Colonic mucosa (tissue), 4 donors: Measurements from ENCODE around the gene RASL11A. TPM values are rescaled to one million over a fixed set of nuclear protein-coding genes. Genes with fewer than 3 reads are reported as not detected.

Experiments
- DNase-seq: peaks from one replicate; pipeline ENCODE4 v3.0.0-alpha.2; 2020
- H3K27ac ChIP-seq: fragments of 200-600 bp; one replicate; pipeline ENCODE4 v1.8.0; 2021
- H3K27me3 ChIP-seq: fragments of 200-600 bp; one replicate; pipeline ENCODE4 v1.8.0; 2021
- H3K36me3 ChIP-seq: fragments of 200-600 bp; one replicate; pipeline ENCODE4 v1.8.0; 2021
- H3K4me1 ChIP-seq: fragments of 200-600 bp; one replicate; pipeline ENCODE4 v1.8.0; 2021; ENCODE audit warnings: mild to moderate bottlenecking
- H3K4me3 ChIP-seq: fragments of 200-600 bp; one replicate; pipeline ENCODE4 v1.8.0; 2021
- H3K9ac ChIP-seq, 2 donors: one replicate each; pipeline ENCODE4 v1.7.0; 2013; ENCODE audit warnings: control low read depth in 2 of 2, low read depth in 2 of 2, low read length in 2 of 2
- H3K9me3 ChIP-seq: fragments of 200-600 bp; one replicate; pipeline ENCODE4 v1.8.0; 2021
- CTCF ChIP-seq: fragments of 200-600 bp; IDR thresholded peaks from one replicate; pipeline ENCODE4 v1.8.0; 2022; ENCODE audit warnings: antibody characterized with exemption, mild to moderate bottlenecking
- intact Hi-C: fragments of 100-400 bp; cut with DNase I; formaldehyde crosslinking; loops from one replicate; pipeline ENCODE4 v1.14.1; 2022
- total RNA-seq, 2 donors: library from RNA; stranded (reverse); fragmentation: NEBNext Ultra II Directional in 1 of 2; extraction: Animal tissue kit (Norgen Biotek cat#: 25700) in 1 of 2; gene quantifications; one replicate each; pipeline ENCODE4 v1.2.1, GENCODE V29; 2021
- donor health status: healthy.
- donor health status: DM: no; HTN: no; CAD: no.
- donor health status: DM: no; HTN: no; CAD: no.

The RASL11A gene
- total RNA-seq, 2 donors from 2014 or later, result 44.8 to 124 TPM

- intact Hi-C loops, result no loop called here
- Histone ChIP-seq H3K27ac (no peak overlapping the region), H3K36me3 (no peaks in the 10 kb centered on the region), H3K9me3 (no peaks in the 10 kb centered on the region), H3K4me3 (no peak overlapping the region), H3K4me1 (no peaks in the 10 kb centered on the region), H3K27me3 (no peaks in the 10 kb centered on the region), H3K9ac (no peak overlapping the region)
- TF ChIP-seq CTCF, result no peak
- DNase-seq, result no peak
These were observed 9.2 kb upstream of the RASL11A start for GRCh38 chr13:27261396-27261795.

DNA sequence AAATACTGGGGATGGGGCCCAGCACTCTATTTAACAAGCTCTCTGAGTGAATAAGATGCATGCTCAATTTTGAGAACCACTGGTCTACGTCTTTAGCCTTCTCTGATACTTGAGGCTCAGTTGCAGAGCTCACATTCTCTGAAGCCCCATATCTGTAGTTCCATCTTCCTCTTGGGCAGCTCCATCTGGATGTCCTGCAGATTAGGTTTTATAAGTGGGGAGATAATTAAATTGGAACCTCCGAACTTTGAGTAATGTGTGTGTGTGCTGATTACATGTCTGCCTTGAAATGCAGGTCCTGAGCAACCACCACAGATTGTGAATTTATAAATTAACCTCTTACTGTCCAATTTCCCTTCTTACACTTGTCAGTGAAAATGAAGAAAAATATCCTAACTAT lies 7.2 kb upstream of the RASL11A start:
- no peak for TF ChIP-seq CTCF
- no peak overlapping the region for H3K9ac ChIP-seq
- no peaks in the 10 kb centered on the region for H3K4me1 ChIP-seq
- no peaks in the 10 kb centered on the region for H3K27me3 ChIP-seq
- no peaks in the 10 kb centered on the region for H3K36me3 ChIP-seq
- no peak overlapping the region for H3K27ac ChIP-seq
- no peaks in the 10 kb centered on the region for H3K9me3 ChIP-seq
- no peak for DNase-seq
- H3K4me3 ChIP-seq, result no peak overlapping the region
- intact Hi-C loops, result no loop called here

DNA sequence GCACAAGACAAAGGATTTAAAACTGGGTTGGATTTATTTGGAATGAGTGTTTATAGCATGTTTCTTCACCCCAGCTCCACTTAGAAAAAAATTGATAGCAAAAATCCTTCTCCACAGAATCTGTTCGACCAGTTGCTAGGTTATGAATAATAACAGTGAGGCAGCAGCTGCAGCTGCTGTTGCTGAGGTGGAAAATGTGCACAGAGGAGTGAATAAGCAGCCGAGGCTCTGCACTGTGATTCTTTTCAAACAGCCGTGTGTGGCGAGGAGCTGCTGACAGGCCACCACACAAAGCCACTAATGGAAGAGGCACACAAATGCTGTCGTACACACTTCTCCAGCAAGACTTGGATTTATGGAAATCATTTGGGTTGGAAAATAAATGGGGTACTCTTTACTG lies 6.4 kb upstream of the RASL11A start:
- DNase-seq, result no peak
- Histone ChIP-seq H3K27me3 (no peaks in the 10 kb centered on the region), H3K4me1 (no peaks in the 10 kb centered on the region), H3K27ac (no peak overlapping the region), H3K36me3 (no peaks in the 10 kb centered on the region), H3K9ac (no peak overlapping the region), H3K4me3 (no peak overlapping the region), H3K9me3 (no peaks in the 10 kb centered on the region)
- no peak for TF ChIP-seq CTCF
- intact Hi-C loops, result no loop called here

DNA sequence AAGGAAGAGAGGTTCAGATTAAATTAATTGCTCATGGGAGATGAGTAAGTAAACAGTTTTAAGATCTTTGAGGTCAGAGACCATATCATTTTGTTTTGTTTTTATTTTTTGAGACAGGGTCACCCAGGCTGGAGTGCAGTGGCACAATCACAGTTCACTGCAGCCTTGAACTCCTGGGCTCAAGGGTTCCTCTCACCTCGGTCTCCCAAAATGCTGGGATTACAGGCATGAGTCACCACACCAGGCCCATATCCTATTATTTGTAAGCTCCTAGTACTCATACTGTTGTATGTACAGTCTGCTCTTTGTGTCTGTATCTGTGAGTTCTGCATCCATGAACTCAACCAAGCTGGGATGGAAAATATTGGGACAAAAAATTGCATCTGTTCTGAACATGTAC lies 6.0 kb upstream of the RASL11A start:
- Histone ChIP-seq H3K4me3 (no peak overlapping the region), H3K9ac (no peak overlapping the region), H3K9me3 (no peaks in the 10 kb centered on the region), H3K27me3 (no peaks in the 10 kb centered on the region), H3K4me1 (no peaks in the 10 kb centered on the region), H3K27ac (no peak overlapping the region), H3K36me3 (no peaks in the 10 kb centered on the region)
- no peak for DNase-seq
- TF ChIP-seq CTCF, result no peak
- intact Hi-C loops, result no loop called here

DNA sequence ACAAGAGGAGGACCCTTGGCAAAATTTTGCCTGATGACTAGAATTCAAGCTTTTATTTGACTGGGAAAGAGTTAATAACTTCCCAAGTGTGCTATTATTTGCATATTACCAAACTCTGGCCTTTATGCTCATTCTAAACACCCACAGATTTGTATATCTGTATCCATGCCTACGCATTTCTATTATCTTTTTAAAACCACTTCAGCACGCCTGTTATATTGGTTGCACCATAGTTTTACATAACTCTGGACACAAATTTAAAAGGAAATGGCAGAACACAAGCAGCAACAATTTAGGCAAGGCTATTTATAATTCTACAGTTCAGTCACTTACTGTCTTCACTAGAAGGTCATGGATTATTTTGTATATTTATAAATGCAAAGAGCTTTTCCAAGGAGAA lies 3.7 kb upstream of the RASL11A start:
- DNase-seq, result no peak
- H3K4me3 ChIP-seq, result no peak overlapping the region
- no peaks in the 10 kb centered on the region for H3K36me3 ChIP-seq
- no peaks in the 10 kb centered on the region for H3K27me3 ChIP-seq
- peaks cover 4% of the 10 kb centered on the region for H3K4me1 ChIP-seq
- no peak overlapping the region for H3K27ac ChIP-seq
- H3K9ac ChIP-seq, result no peak overlapping the region
- TF ChIP-seq CTCF, result no peak
- intact Hi-C loops, result no loop called here
- H3K9me3 ChIP-seq, result no peaks in the 10 kb centered on the region

DNA sequence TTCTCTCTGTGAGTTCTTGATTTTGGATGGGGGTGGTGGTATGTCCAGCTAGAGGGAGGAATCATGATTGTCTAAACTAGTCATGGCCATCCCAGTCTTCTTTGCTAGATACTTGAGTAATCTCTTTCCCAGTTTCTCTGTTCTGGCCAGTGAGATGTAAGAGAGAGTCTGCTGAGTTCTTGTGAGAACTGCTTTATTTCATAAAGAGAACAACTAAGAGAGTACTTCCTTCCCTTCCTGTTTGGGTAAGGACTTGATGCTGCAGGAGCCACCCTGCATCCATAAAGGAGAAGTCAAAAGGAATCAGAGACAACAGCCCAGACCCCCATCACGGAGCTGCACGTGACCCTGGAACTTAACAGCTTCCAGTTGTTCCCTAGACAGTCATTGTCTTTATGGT lies 3.0 kb upstream of the RASL11A start:
- Histone ChIP-seq H3K27ac (no peak overlapping the region), H3K9me3 (no peaks in the 10 kb centered on the region), H3K9ac (no peak overlapping the region), H3K4me1 (peaks cover 7% of the 10 kb centered on the region), H3K4me3 (no peak overlapping the region), H3K36me3 (no peaks in the 10 kb centered on the region), H3K27me3 (no peaks in the 10 kb centered on the region)
- DNase-seq, result no peak
- TF ChIP-seq CTCF, result no peak
- intact Hi-C loops, result no loop called here
